HepG2 (cell line): ENCODE measurements around the gene FGD4. TPM values are rescaled to one million over a fixed set of nuclear protein-coding genes. Genes with fewer than 3 reads are reported as not detected.

Experiments used
- ATAC-seq: fragments of 200-7000 bp; cut with Tn5 transposase; 3 replicates; pipeline ENCODE4 v1.9.1; 2020; ENCODE audit warnings: mild to moderate bottlenecking, moderate library complexity
- BruUV-seq: library from RNA; stranded (reverse); fragments of 400-500 nt; replicated peaks from 2 replicates; lab custom pipeline; 2021; lab: Mats Ljungman, UMichigan
- CTCF ChIA-PET: fragments of 300-600 bp; formaldehyde crosslinking; extraction: SDS; loops from one replicate; lab custom pipeline; 2021; ENCODE audit warnings: low total read pairs, inconsistent platforms, low intra/inter-chr PET ratio; lab: Yijun Ruan, JAX
- POLR2A ChIA-PET: fragments of 350-600 bp; sonication (Branson Sonifier 250); formaldehyde crosslinking; loops from one replicate; lab custom pipeline; 2020; ENCODE audit warnings: antibody characterized with exemption, inconsistent platforms; lab: Yijun Ruan, JAX
- DNase-seq: peaks from one replicate; pipeline ENCODE4 v3.0.0-alpha.2; 2015; ENCODE audit warnings: low spot score
- FAIRE-seq: peaks from 3 replicates; lab custom pipeline; 2011; peaks lifted over from hg19 to GRCh38; lab: Jason Lieb, UNC
- H2AFZ ChIP-seq: one replicate; pipeline ENCODE4 v1.6.1; 2011; ENCODE audit warnings: low read length, inconsistent platforms
- H3K27ac ChIP-seq: fragments of 300-600 bp; 3 replicates; pipeline ENCODE4 v1.8.0; 2011; ENCODE audit warnings: mixed run types, mild to moderate bottlenecking, mixed read lengths, low read length, inconsistent platforms; ENCODE audit not compliant: insufficient read depth; ENCODE audit errors: extremely low read length
- H3K27me3 ChIP-seq, 2 experiments: fragments of 200-600 bp in 1 of 2; 2 replicates in 1 of 2; 3 replicates in 1 of 2; pipeline versions ENCODE4 v1.6.0 to v1.8.0; 2011; ENCODE audit warnings: low read length in 2 of 2, mild to moderate bottlenecking in 2 of 2, moderate library complexity in 2 of 2, inconsistent platforms in 1 of 2; ENCODE audit not compliant: insufficient read depth in 2 of 2, control insufficient read depth in 1 of 2
- H3K36me3 ChIP-seq, 2 experiments: fragments of 200-600 bp in 1 of 2; replicated peaks in 1 of 2; 2 replicates in 1 of 2; 3 replicates in 1 of 2; pipeline versions ENCODE4 v1.5.1 to v1.8.0; 2011; ENCODE audit warnings: low read length in 2 of 2, inconsistent platforms in 1 of 2; ENCODE audit not compliant: insufficient read depth in 2 of 2, control insufficient read depth in 1 of 2
- H3K4me1 ChIP-seq: 2 replicates; pipeline ENCODE4 v1.5.1; 2012; ENCODE audit warnings: low read length, inconsistent platforms; ENCODE audit not compliant: insufficient read depth
- H3K4me2 ChIP-seq: 2 replicates; pipeline ENCODE4 v1.6.0; 2011; ENCODE audit warnings: low read depth, low read length, inconsistent platforms
- H3K4me3 ChIP-seq, 3 experiments: fragments of 200-600 bp in 1 of 3; sonication (generic), shearing (Covaris generic) in 1 of 3; replicated peaks in 1 of 3; 2 replicates each; pipeline ENCODE4 v1.5.1; 2011 to 2016; ENCODE audit warnings: low read length in 3 of 3, inconsistent platforms in 2 of 3, low read depth in 2 of 3, mild to moderate bottlenecking in 2 of 3, control low read depth in 1 of 3, mixed read lengths in 1 of 3; ENCODE audit not compliant: insufficient read depth in 1 of 3
- H3K79me2 ChIP-seq: one replicate; pipeline ENCODE4 v1.6.1; 2011; ENCODE audit warnings: low read length, inconsistent platforms; ENCODE audit not compliant: insufficient read depth
- H3K9ac ChIP-seq: 2 replicates; pipeline ENCODE4 v1.6.0; 2011; ENCODE audit warnings: mild to moderate bottlenecking, low read depth, low read length, inconsistent platforms; ENCODE audit not compliant: insufficient read depth
- H3K9me3 ChIP-seq: 2 replicates; pipeline ENCODE4 v1.5.1; 2012; ENCODE audit warnings: mild to moderate bottlenecking, low read length
- H4K20me1 ChIP-seq: 2 replicates; pipeline ENCODE4 v1.6.0; 2011; ENCODE audit warnings: inconsistent platforms, mild to moderate bottlenecking, low read length, moderate library complexity; ENCODE audit not compliant: insufficient read depth
- ARNTL ChIP-seq: sonication (generic); formaldehyde crosslinking; IDR thresholded peaks from 2 replicates; pipeline ENCODE4 v1.4.0; 2020; ENCODE audit warnings: mild to moderate bottlenecking, missing genetic modification reagents
- CREB1 ChIP-seq, 2 experiments: fragments of 450-650 bp in 1 of 2; IDR thresholded peaks; 2 replicates each; pipeline ENCODE4 v1.6.1; 2016 to 2017; ENCODE audit warnings: control low read depth in 1 of 2, mild to moderate bottlenecking in 1 of 2, missing compliant biosample characterization in 1 of 2, missing genetic modification characterization in 1 of 2
- MED8 ChIP-seq: sonication (generic); formaldehyde crosslinking; IDR thresholded peaks from 2 replicates; pipeline ENCODE4 v1.8.1; 2023; ENCODE audit warnings: mild to moderate bottlenecking, missing genetic modification reagents; ENCODE audit not compliant: insufficient replicate concordance
- NCOA1 ChIP-seq: sonication (generic); formaldehyde crosslinking; IDR thresholded peaks from 2 replicates; pipeline ENCODE4 v1.9.0; 2021; ENCODE audit warnings: missing genetic modification reagents
- NCOA2 ChIP-seq: sonication (generic); formaldehyde crosslinking; IDR thresholded peaks from 2 replicates; pipeline ENCODE4 v1.8.0; 2022; ENCODE audit warnings: inconsistent platforms
- NFE2L1 ChIP-seq: sonication (generic); formaldehyde crosslinking; IDR thresholded peaks from 2 replicates; pipeline ENCODE4 v1.4.0; 2020; ENCODE audit warnings: missing genetic modification reagents, mild to moderate bottlenecking, borderline replicate concordance
- NFE2L2 ChIP-seq: fragments of 150-350 bp; IDR thresholded peaks from 2 replicates; pipeline ENCODE4 v1.6.1; 2014; ENCODE audit warnings: low read length
- PBX2 ChIP-seq: IDR thresholded peaks from 2 replicates; pipeline ENCODE4 v1.6.1; 2016; ENCODE audit warnings: control low read depth
- PHF21A ChIP-seq: sonication (generic); formaldehyde crosslinking; IDR thresholded peaks from 2 replicates; pipeline ENCODE4 v1.5.0; 2020; ENCODE audit warnings: mild to moderate bottlenecking, missing genetic modification reagents
- RFX3 ChIP-seq: IDR thresholded peaks from 2 replicates; pipeline ENCODE4 v1.6.1; 2016; ENCODE audit warnings: missing biosample characterization, missing genetic modification reagents
- RXRA ChIP-seq: sonication (generic); formaldehyde crosslinking; IDR thresholded peaks from 2 replicates; pipeline ENCODE4 v1.5.1; 2020; ENCODE audit warnings: missing genetic modification reagents
- SNAI1 ChIP-seq: sonication (generic); formaldehyde crosslinking; IDR thresholded peaks from 2 replicates; pipeline ENCODE4 v1.5.0; 2020; ENCODE audit warnings: mild to moderate bottlenecking, missing genetic modification reagents, borderline replicate concordance
- THAP7 ChIP-seq: sonication (generic); formaldehyde crosslinking; IDR thresholded peaks from 2 replicates; pipeline ENCODE4 v1.8.1; 2023; ENCODE audit warnings: mild to moderate bottlenecking, missing genetic modification reagents
- ZNF331 ChIP-seq: sonication (generic); formaldehyde crosslinking; IDR thresholded peaks from 2 replicates; pipeline ENCODE4 v1.4.0; 2020; ENCODE audit warnings: missing genetic modification reagents
- ZNF350 ChIP-seq: sonication (generic); formaldehyde crosslinking; IDR thresholded peaks from 2 replicates; pipeline ENCODE4 v1.4.0; 2020; ENCODE audit warnings: mild to moderate bottlenecking, low read depth, missing genetic modification reagents, borderline replicate concordance
- ZSCAN12 ChIP-seq: sonication (generic); formaldehyde crosslinking; IDR thresholded peaks from 2 replicates; pipeline ENCODE4 v1.9.0; 2021; ENCODE audit warnings: mild to moderate bottlenecking, missing genetic modification reagents
- WGBS: methylation state at CpG from one replicate; pipeline ENCODE4 v1.1.6; 2017; ENCODE audit warnings: low lambda C conversion rate; 5-methylcytosine and 5-hydroxymethylcytosine counted together
- in situ Hi-C: cut with HindIII; loops from 2 replicates; pipeline ENCODE4 v1.10.0; 2017; ENCODE audit warnings: low pct_unique_long_range_greater_than_20kb; ENCODE audit not compliant: extremely low pct_ligation_motif_present
- intact Hi-C: fragments of 100-400 bp; cut with micrococcal nuclease; formaldehyde crosslinking; loops from one replicate; pipeline ENCODE4 v1.10.0; 2022; ENCODE audit not compliant: unreplicated experiment
- polyA plus RNA-seq, 8 experiments: library from polyadenylated mRNA; depleted of rRNA in 3 of 8; stranded (reverse) in 7 of 8; unstranded in 1 of 8; fragments of >200 nt; fragmentation: Illumina TruSeq in 4 of 8; extraction: Trizol in 4 of 8; gene quantifications; 2 replicates each; pipeline versions ENCODE4 v1.2.1 to v1.2.3, GENCODE V29; 2011 to 2016; ENCODE audit warnings: low read depth in 4 of 8, missing spikeins in 1 of 8, mixed read lengths in 1 of 8; ENCODE audit not compliant: insufficient read depth in 1 of 8
- total RNA-seq, 5 experiments: library from RNA; depleted of rRNA; stranded (reverse); fragments of >200 nt; fragmentation: Illumina TruSeq; extraction: Trizol; gene quantifications; 2 replicates each; pipeline ENCODE4 v1.2.3, GENCODE V29; 2016; ENCODE audit warnings: low read depth in 1 of 5
- TF ChIP-seq, protein P1 (sequence below): sonication (generic); formaldehyde crosslinking; IDR thresholded peaks from 2 replicates; pipeline ENCODE4 v1.8.0; 2022; ENCODE audit warnings: missing genetic modification reagents, low read depth, mild to moderate bottlenecking, borderline replicate concordance
- TF ChIP-seq, protein P2 (sequence below): sonication (generic); formaldehyde crosslinking; IDR thresholded peaks from 2 replicates; pipeline ENCODE4 v1.4.0; 2020; ENCODE audit warnings: low read depth, missing genetic modification reagents

Gene FGD4
- total and polyA plus RNA-seq, 2 of the 13 experiments (the other 11 are each of a cell fraction or from before 2014, with no cell fraction given): 4.6 to 6.6 TPM

GRCh38 chr12:32499048-32499447 is 99.7 kb downstream of the FGD4 start (continued):
- no peak for TF ChIP-seq NFE2L2

DNA sequence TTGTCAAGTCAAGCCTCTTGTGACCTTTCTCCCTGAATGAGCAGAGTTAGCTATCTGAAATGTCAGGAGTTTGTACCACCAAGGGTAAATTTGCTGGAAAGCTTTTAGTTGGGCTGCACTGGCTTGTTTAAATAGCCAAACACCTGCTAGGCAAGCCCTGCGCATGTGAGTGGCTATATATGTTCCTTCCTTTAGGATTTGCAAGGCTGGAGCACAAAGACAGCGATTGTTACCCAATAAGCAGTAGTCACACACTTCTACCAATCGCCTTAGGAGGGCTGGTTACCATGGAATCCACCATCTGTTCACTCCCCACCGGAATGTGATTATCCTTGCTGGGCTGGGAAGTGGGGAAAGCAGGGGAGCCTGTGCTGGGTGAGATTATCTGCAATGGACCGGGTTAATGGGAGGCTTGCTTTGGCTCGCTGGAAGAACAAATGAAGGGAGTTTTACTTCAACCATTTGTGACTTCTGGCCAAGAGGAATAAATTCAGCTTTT is 102.5 kb downstream of the FGD4 start:
- in situ Hi-C loops: no loop called here
- no TSS peak for BruUV-seq
- peak; percentile 95 for DNase-seq
- no peak overlapping the region for H2AFZ ChIP-seq
- FAIRE-seq: peak; percentile 99
- no peaks in the 10 kb centered on the region for H3K36me3 ChIP-seq
- peak overlapping the region; percentile 57 for H3K4me2 ChIP-seq
- H3K9me3 ChIP-seq: no peaks in the 10 kb centered on the region
- 3% methylated on average over 6 of the region's 6 CpGs for WGBS
- ATAC-seq: peak; percentile 99
- peaks cover 29% of the 10 kb centered on the region for H3K4me1 ChIP-seq
- intact Hi-C loops: no loop called here
- CTCF ChIA-PET: no interaction called here
- peak overlapping the region; percentile 57 for H3K27ac ChIP-seq
- H4K20me1 ChIP-seq: no peaks in the 10 kb centered on the region
- peak overlapping the region in 1 of 3 experiments; percentile 24; a peak in 1 of 6 replicates for H3K4me3 ChIP-seq
- H3K9ac ChIP-seq: no peak overlapping the region
- no peaks in the 10 kb centered on the region; a peak in 1 of 5 replicates for H3K27me3 ChIP-seq
- POLR2A ChIA-PET: no interaction called here
- H3K79me2 ChIP-seq: no peaks in the 10 kb centered on the region
- TF ChIP-seq NCOA2 (CRISPR knock-in tag) (peak; percentile 17; the same call in 1 of the 2 replicates), CREB1 (IDR thresholded peaks at IDR 0.05) (no peak), CREB1 (CRISPR knock-in tag; IDR thresholded peaks at IDR 0.05) (peak; percentile 44; the same call in 1 of the 2 replicates), ZNF350 (CRISPR knock-in tag) (no peak), ZSCAN12 (0 out of 2 replicates have a peak, but pooled peaks have one; percentile 6), SNAI1 (CRISPR knock-in tag) (0 out of 2 replicates have a peak, but pooled peaks have one; percentile 42), ZNF331 (peak; percentile 29; the same call in 1 of the 2 replicates), THAP7 (CRISPR knock-in tag) (no peak), MED8 (no peak), PHF21A (CRISPR knock-in tag) (peak; percentile 94), NFE2L1 (CRISPR knock-in tag) (no peak), PBX2 (CRISPR knock-in tag) (no peak), ARNTL (CRISPR knock-in tag) (peak; percentile 93), NCOA1 (CRISPR knock-in tag) (no peak), RFX3 (peak; percentile 63; the same call in 1 of the 2 replicates), RXRA (CRISPR knock-in tag) (no peak)
- TF ChIP-seq, protein P1, sequence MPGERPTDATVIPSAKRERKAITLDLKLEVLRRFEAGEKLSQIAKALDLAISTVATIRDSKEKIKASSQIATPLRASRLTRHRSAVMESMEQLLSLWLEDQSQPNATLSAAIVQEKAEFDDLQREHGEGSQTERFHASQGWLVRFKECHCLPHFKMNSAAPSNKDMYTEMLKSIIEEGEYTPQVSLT (CRISPR knock-in tag): no peak
- TF ChIP-seq, protein P2, sequence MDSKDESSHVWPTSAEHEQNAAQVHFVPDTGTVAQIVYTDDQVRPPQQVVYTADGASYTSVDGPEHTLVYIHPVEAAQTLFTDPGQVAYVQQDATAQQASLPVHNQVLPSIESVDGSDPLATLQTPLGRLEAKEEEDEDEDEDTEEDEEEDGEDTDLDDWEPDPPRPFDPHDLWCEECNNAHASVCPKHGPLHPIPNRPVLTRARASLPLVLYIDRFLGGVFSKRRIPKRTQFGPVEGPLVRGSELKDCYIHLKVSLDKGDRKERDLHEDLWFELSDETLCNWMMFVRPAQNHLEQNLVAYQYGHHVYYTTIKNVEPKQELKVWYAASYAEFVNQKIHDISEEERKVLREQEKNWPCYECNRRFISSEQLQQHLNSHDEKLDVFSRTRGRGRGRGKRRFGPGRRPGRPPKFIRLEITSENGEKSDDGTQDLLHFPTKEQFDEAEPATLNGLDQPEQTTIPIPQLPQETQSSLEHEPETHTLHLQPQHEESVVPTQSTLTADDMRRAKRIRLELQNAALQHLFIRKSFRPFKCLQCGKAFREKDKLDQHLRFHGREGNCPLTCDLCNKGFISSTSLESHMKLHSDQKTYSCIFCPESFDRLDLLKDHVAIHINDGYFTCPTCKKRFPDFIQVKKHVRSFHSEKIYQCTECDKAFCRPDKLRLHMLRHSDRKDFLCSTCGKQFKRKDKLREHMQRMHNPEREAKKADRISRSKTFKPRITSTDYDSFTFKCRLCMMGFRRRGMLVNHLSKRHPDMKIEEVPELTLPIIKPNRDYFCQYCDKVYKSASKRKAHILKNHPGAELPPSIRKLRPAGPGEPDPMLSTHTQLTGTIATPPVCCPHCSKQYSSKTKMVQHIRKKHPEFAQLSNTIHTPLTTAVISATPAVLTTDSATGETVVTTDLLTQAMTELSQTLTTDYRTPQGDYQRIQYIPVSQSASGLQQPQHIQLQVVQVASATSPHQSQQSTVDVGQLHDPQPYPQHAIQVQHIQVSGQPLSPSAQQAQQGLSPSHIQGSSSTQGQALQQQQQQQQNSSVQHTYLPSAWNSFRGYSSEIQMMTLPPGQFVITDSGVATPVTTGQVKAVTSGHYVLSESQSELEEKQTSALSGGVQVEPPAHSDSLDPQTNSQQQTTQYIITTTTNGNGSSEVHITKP (CRISPR knock-in tag): no peak
